PC-3 (cell line): ENCODE measurements around the gene MPHOSPH9. TPM values are rescaled to one million over a fixed set of nuclear protein-coding genes. Genes with fewer than 3 reads are reported as not detected.

Source experiments
- ATAC-seq: fragments of 200-7000 bp; cut with Tn5 transposase; 2 replicates; pipeline ENCODE4 v1.9.1; 2020; ENCODE audit warnings: mild to moderate bottlenecking, moderate library complexity
- BruUV-seq: library from RNA; stranded (reverse); fragments of 400-500 nt; replicated peaks from 2 replicates; lab custom pipeline; 2021; lab: Mats Ljungman, UMichigan
- CTCF ChIA-PET: fragments of 300-600 bp; sonication (Branson Sonifier 250); formaldehyde crosslinking; loops from one replicate; lab custom pipeline; 2022; ENCODE audit warnings: antibody characterized with exemption; lab: Charles Lee
- POLR2A ChIA-PET: fragments of 300-600 bp; sonication (Branson Sonifier 250); formaldehyde crosslinking; loops from one replicate; lab custom pipeline; 2022; ENCODE audit warnings: antibody characterized with exemption; ENCODE audit not compliant: unreplicated experiment; lab: Charles Lee
- DNase-seq: peaks from one replicate; pipeline ENCODE4 v3.0.0-alpha.2; 2015
- H2AFZ ChIP-seq: fragments of 300-600 bp; sonication (generic); 2 replicates; pipeline ENCODE4 v1.6.0; 2016; ENCODE audit warnings: antibody characterized with exemption, low read length
- H3F3A ChIP-seq: fragments of 300-600 bp; sonication (generic); one replicate; pipeline ENCODE4 v1.6.0; 2017; ENCODE audit warnings: antibody characterized with exemption, low read length, control low read depth, mild to moderate bottlenecking; ENCODE audit not compliant: unreplicated experiment
- H3K27ac ChIP-seq: fragments of 300-600 bp; sonication (generic); 2 replicates; pipeline ENCODE4 v1.5.1; 2016; ENCODE audit warnings: mild to moderate bottlenecking, low read length
- H3K27me3 ChIP-seq: fragments of 300-600 bp; sonication (generic); 2 replicates; pipeline ENCODE4 v1.6.1; 2016; ENCODE audit warnings: low read length, mixed read lengths
- H3K36me3 ChIP-seq: fragments of 300-600 bp; sonication (generic); 2 replicates; pipeline ENCODE4 v1.6.1; 2016; ENCODE audit warnings: low read depth, mixed run types, low read length, mixed read lengths
- H3K4me1 ChIP-seq: fragments of 300-600 bp; sonication (generic); 2 replicates; pipeline ENCODE4 v1.5.1; 2016; ENCODE audit warnings: low read length; ENCODE audit not compliant: insufficient read depth
- H3K4me2 ChIP-seq: fragments of 300-600 bp; sonication (generic); 2 replicates; pipeline ENCODE4 v1.6.0; 2016; ENCODE audit warnings: low read length
- H3K4me3 ChIP-seq: fragments of 300-600 bp; sonication (generic); 2 replicates; pipeline ENCODE4 v1.5.1; 2016; ENCODE audit warnings: mild to moderate bottlenecking, low read length, mixed read lengths
- H3K79me2 ChIP-seq: fragments of 300-600 bp; sonication (generic); 2 replicates; pipeline ENCODE4 v1.6.1; 2017; ENCODE audit warnings: low read length, mixed read lengths
- H3K9ac ChIP-seq: fragments of 300-600 bp; sonication (generic); 2 replicates; pipeline ENCODE4 v1.6.0; 2016; ENCODE audit warnings: mild to moderate bottlenecking, low read length
- H3K9me2 ChIP-seq: fragments of 300-600 bp; sonication (generic); replicated peaks from 2 replicates; pipeline ENCODE4 v1.6.1; 2016; ENCODE audit warnings: mixed run types, low read length, mixed read lengths
- H3K9me3 ChIP-seq: fragments of 300-600 bp; sonication (generic); 2 replicates; pipeline ENCODE4 v1.6.1; 2016; ENCODE audit warnings: low read length, mixed read lengths
- H4K20me1 ChIP-seq: fragments of 300-600 bp; sonication (generic); 2 replicates; pipeline ENCODE4 v1.6.1; 2016; ENCODE audit warnings: low read length, mixed read lengths
- CTCF ChIP-seq: fragments of 300-600 bp; sonication (generic); conservative IDR thresholded peaks from 2 replicates; pipeline ENCODE4 v1.5.1; 2017; ENCODE audit warnings: antibody characterized with exemption, low read depth, mild to moderate bottlenecking, low read length
- EZH2 ChIP-seq: fragments of 300-600 bp; sonication (generic); IDR thresholded peaks from one replicate; pipeline ENCODE4 v1.6.1; 2017; ENCODE audit warnings: antibody characterized with exemption, mild to moderate bottlenecking, low read length; ENCODE audit not compliant: unreplicated experiment
- EZH2phosphoT487 ChIP-seq: fragments of 300-600 bp; sonication (generic); IDR thresholded peaks from 2 replicates; pipeline ENCODE4 v1.6.1; 2018; ENCODE audit warnings: mild to moderate bottlenecking, antibody characterized with exemption, low read length, borderline replicate concordance
- intact Hi-C: fragments of 100-400 bp; cut with micrococcal nuclease; formaldehyde crosslinking; loops from 2 replicates; pipeline ENCODE4 v1.9.0; 2023
- total RNA-seq: library from RNA; depleted of rRNA; stranded (reverse); fragments of >200 nt; gene quantifications from 2 replicates; pipeline ENCODE4 v1.2.3, GENCODE V29; 2014

The MPHOSPH9 gene
- total RNA-seq, 1 experiment from 2014 or later: 42.5 TPM

GRCh38 chr12:123133701-123134100, 99.2 kb downstream of the MPHOSPH9 start:
- H3K4me2 ChIP-seq: no peak overlapping the region
- H3K4me1 ChIP-seq: peaks cover 27% of the 10 kb centered on the region
- no peaks in the 10 kb centered on the region for H3K36me3 ChIP-seq
- H3F3A ChIP-seq: no peaks in the 10 kb centered on the region
- DNase-seq: no peak
- ChIA-PET POLR2A (no interaction called here), CTCF (no interaction called here)
- H3K79me2 ChIP-seq: no peaks in the 10 kb centered on the region
- ATAC-seq: no peak
- H3K27me3 ChIP-seq: no peaks in the 10 kb centered on the region
- no peak overlapping the region for H2AFZ ChIP-seq
- no peaks in the 10 kb centered on the region for H4K20me1 ChIP-seq
- H3K9me2 ChIP-seq: no peaks in the 10 kb centered on the region
- TF ChIP-seq EZH2phosphoT487 (no peak), EZH2 (no peak), CTCF (no peak)
- BruUV-seq: no TSS peak
- no peak overlapping the region for H3K9ac ChIP-seq
- no peaks in the 10 kb centered on the region for H3K9me3 ChIP-seq
- intact Hi-C loops: no loop called here
- no peak overlapping the region for H3K4me3 ChIP-seq
- H3K27ac ChIP-seq: no peak overlapping the region

DNA sequence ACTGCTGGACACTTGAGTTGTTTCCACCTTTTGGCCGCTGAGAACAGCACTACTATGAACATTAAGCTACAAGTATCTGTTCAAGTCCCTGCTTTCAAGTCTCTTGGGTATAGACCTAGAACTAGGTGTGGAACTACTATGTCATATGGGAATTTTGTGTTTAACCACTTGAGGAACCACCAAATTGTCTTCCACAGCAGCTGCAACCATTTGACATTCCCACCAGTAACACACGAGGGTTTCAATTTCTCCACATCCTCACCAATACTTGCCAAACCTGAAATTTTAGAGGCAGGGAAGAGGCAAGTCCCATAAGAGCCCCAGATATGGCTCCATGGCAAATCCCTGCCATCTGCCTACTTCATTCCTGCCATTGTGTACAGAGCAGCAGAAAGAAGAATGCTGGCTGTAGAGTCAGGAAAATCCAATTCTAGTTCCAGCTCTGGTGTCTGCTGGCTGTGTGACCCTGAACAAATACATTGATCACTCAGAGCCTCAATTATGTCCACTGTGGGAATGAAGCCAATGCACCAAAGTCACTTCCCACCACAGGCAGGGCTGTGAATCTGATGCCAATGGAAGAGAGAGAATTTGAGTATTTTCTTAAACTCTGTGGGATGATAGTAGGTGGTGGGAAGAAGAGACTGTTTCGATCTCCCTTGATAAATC, 99.9 kb downstream of the MPHOSPH9 start:
- ChIA-PET POLR2A (no interaction called here), CTCF (no interaction called here)
- no peak overlapping the region for H2AFZ ChIP-seq
- H4K20me1 ChIP-seq: no peaks in the 10 kb centered on the region
- H3K79me2 ChIP-seq: no peaks in the 10 kb centered on the region
- H3K4me3 ChIP-seq: no peak overlapping the region
- DNase-seq (no peak), ATAC-seq (no peak)
- peaks cover 27% of the 10 kb centered on the region for H3K4me1 ChIP-seq
- no peak overlapping the region for H3K27ac ChIP-seq
- H3K9me2 ChIP-seq: no peaks in the 10 kb centered on the region
- TF ChIP-seq CTCF (no peak), EZH2 (no peak), EZH2phosphoT487 (no peak)
- H3K27me3 ChIP-seq: no peaks in the 10 kb centered on the region
- H3K4me2 ChIP-seq: no peak overlapping the region
- no peak overlapping the region for H3K9ac ChIP-seq
- H3F3A ChIP-seq: no peaks in the 10 kb centered on the region
- no peaks in the 10 kb centered on the region for H3K36me3 ChIP-seq
- intact Hi-C loops: no loop called here
- H3K9me3 ChIP-seq: no peaks in the 10 kb centered on the region
- no TSS peak for BruUV-seq

- intact Hi-C loops: no loop called here
- no peak for DNase-seq
- ATAC-seq: peak; percentile 20
- Histone ChIP-seq H3K4me1 (peaks cover 31% of the 10 kb centered on the region), H3K4me2 (no peak overlapping the region), H3K27ac (no peak overlapping the region), H3K79me2 (no peaks in the 10 kb centered on the region), H3K27me3 (no peaks in the 10 kb centered on the region), H4K20me1 (no peaks in the 10 kb centered on the region), H3K4me3 (no peak overlapping the region), H3K9me3 (no peaks in the 10 kb centered on the region), H3F3A (no peaks in the 10 kb centered on the region), H2AFZ (no peak overlapping the region), H3K9me2 (no peaks in the 10 kb centered on the region), H3K36me3 (no peaks in the 10 kb centered on the region), H3K9ac (no peak overlapping the region)
- ChIA-PET POLR2A (no interaction called here), CTCF (no interaction called here)
- no TSS peak for BruUV-seq
- no peak for TF ChIP-seq EZH2phosphoT487
- TF ChIP-seq EZH2: no peak
- TF ChIP-seq CTCF: no peak
Measured at GRCh38 chr12:123131879-123132402, 101.0 kb downstream of the MPHOSPH9 start.
